Kidney (tissue), 14 donors: Measurements from ENCODE around the gene STK38. TPM values are rescaled to one million over a fixed set of nuclear protein-coding genes. Genes with fewer than 3 reads are reported as not detected.
"Not testable (repeated sequence)": the region's sequence is repeated elsewhere in the genome, so short reads cannot be mapped to it uniquely, and the experiment has no call there.

ENCODE experiments used
- DNase-seq, 5 donors: peaks; one replicate each; pipeline ENCODE4 v3.0.0-alpha.2; 2013 to 2020
- FAIRE-seq: peaks from 2 replicates; lab custom pipeline; 2012; peaks lifted over from hg19 to GRCh38; lab: Jason Lieb, UNC
- H3K27ac ChIP-seq, 2 donors: one replicate each; pipeline ENCODE4 v1.7.0; 2013; ENCODE audit warnings: low read depth in 2 of 2, low read length in 2 of 2, inconsistent platforms in 1 of 2
- H3K27me3 ChIP-seq: one replicate; pipeline ENCODE4 v1.7.1; 2013; ENCODE audit warnings: low read length, inconsistent platforms; ENCODE audit not compliant: control insufficient read depth, insufficient read depth
- H3K36me3 ChIP-seq, 3 donors: one replicate each; pipeline versions ENCODE4 v1.7.0 to v1.7.1; 2013; ENCODE audit warnings: low read length in 3 of 3, control low read depth in 1 of 3, inconsistent platforms in 1 of 3; ENCODE audit not compliant: insufficient read depth in 3 of 3, control insufficient read depth in 2 of 3
- H3K4me1 ChIP-seq, 3 donors: one replicate each; pipeline versions ENCODE4 v1.7.0 to v1.7.1; 2013; ENCODE audit warnings: low read length in 3 of 3, inconsistent platforms in 1 of 3, low read depth in 1 of 3; ENCODE audit not compliant: control insufficient read depth in 2 of 3, insufficient read depth in 2 of 3
- H3K4me3 ChIP-seq, 3 donors: one replicate each; pipeline versions ENCODE4 v1.7.0 to v1.8.1; 2013; ENCODE audit warnings: low read length in 3 of 3, control low read depth in 1 of 3, inconsistent platforms in 1 of 3
- H3K9ac ChIP-seq, 3 donors: one replicate each; pipeline versions ENCODE4 v1.7.0 to v1.7.1; 2013; ENCODE audit warnings: low read length in 3 of 3, control low read depth in 1 of 3, inconsistent platforms in 1 of 3
- H3K9me3 ChIP-seq, 3 donors: one replicate each; pipeline versions ENCODE4 v1.7.0 to v1.7.1; 2013; ENCODE audit warnings: low read length in 3 of 3, control low read depth in 1 of 3, inconsistent platforms in 1 of 3; ENCODE audit not compliant: control insufficient read depth in 2 of 3, insufficient read depth in 1 of 3
- intact Hi-C: fragments of 100-400 bp; cut with DNase I; formaldehyde crosslinking; loops from one replicate; pipeline ENCODE4 v1.11.1; 2022
- polyA plus RNA-seq: library from polyadenylated mRNA; stranded (reverse); fragments of 350-450 nt; fragmentation: Illumina TruSeq; extraction: RNeasy Lipid Tissue Mini Kit (QIAGEN cat#74804); gene quantifications from one replicate; pipeline ENCODE4 v1.2.3, GENCODE V29; 2014; ENCODE audit warnings: low read depth, low replicate concordance; ENCODE audit not compliant: insufficient read depth
- total RNA-seq: library from RNA; stranded (reverse); fragmentation: NEBNext Ultra II Directional; extraction: Animal tissue kit (Norgen Biotek cat#: 25700); gene quantifications from one replicate; pipeline ENCODE4 v1.2.1, GENCODE V29; 2021
- TF ChIP-seq, protein P1 (sequence below): IDR thresholded peaks from 3 replicates; pipeline ENCODE4 v1.5.1; 2012; ENCODE audit warnings: mild to moderate bottlenecking, moderate library complexity, borderline replicate concordance; ENCODE audit not compliant: insufficient read depth; ENCODE audit errors: extremely low read depth
- donor health status: control.
- donor health status: control.
- donor health status: control.
- donor health status: control.
- donor health status: control.
- donor health status: DM: yes; HTN: yes; CAD: no.
- donor health status: Normal renal cell carcinoma (clear cell type).

STK38 gene
- total and polyA plus RNA-seq, 2 donors from 2014 or later, result 21.3 to 30.4 TPM

DNA sequence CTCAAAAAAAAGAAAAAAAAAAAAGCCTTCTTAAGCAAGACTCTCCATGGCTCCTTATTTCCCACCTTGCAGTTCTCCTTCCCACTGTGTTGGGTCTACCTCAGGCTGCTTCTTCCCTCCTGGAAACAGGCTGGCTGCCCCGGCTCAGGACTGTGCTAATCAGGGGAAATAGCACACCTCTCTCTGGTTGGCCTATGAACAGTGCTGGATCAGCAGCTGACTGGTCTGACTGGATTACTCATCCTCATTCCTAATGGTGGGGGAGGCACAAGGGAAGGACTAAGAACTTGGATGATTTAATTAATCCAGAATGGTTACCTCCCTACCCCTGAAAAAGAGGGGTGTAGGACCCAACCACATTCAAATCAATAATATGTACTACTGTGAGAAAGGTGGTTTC is 43.0 kb upstream of the STK38 start:
- no peaks in the 10 kb centered on the region for H3K36me3 ChIP-seq
- TF ChIP-seq, protein P1, sequence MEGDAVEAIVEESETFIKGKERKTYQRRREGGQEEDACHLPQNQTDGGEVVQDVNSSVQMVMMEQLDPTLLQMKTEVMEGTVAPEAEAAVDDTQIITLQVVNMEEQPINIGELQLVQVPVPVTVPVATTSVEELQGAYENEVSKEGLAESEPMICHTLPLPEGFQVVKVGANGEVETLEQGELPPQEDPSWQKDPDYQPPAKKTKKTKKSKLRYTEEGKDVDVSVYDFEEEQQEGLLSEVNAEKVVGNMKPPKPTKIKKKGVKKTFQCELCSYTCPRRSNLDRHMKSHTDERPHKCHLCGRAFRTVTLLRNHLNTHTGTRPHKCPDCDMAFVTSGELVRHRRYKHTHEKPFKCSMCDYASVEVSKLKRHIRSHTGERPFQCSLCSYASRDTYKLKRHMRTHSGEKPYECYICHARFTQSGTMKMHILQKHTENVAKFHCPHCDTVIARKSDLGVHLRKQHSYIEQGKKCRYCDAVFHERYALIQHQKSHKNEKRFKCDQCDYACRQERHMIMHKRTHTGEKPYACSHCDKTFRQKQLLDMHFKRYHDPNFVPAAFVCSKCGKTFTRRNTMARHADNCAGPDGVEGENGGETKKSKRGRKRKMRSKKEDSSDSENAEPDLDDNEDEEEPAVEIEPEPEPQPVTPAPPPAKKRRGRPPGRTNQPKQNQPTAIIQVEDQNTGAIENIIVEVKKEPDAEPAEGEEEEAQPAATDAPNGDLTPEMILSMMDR, result no peak
- no peak overlapping the region for H3K9ac ChIP-seq
- H3K4me1 ChIP-seq, result peaks cover 0 to 3% (median 0%) of the 10 kb centered on the region in 3 donors
- H3K27ac ChIP-seq, result no peak overlapping the region
- no peaks in the 10 kb centered on the region for H3K9me3 ChIP-seq
- H3K27me3 ChIP-seq, result no peaks in the 10 kb centered on the region
- no peak overlapping the region for H3K4me3 ChIP-seq
- FAIRE-seq (no peak), DNase-seq (peak in 1 of 5 donors; percentile 25)
- intact Hi-C loops, result no loop called here

DNA sequence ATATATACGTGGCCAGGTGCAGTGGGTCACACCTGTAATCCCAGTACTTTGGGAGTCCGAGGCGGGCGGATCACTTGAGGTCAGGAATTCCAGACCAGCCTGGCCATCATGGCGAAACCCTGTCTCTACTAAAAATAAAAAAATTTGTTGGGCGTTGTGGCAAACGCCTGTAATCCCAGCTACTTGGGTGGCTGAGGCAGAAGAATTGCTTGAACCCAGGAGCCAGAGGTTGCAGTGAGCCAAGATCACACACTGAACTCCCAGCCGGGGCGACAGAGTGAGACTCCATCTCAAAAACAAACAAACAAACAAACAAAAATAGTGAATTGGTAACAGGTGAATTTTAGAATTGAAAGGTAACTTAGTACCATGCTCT is 41.7 kb upstream of the STK38 start:
- DNase-seq, H3K27me3 ChIP-seq, H3K9ac ChIP-seq, H3K27ac ChIP-seq, H3K36me3 ChIP-seq, H3K9me3 ChIP-seq, H3K4me3 ChIP-seq, intact Hi-C loops, FAIRE-seq, H3K4me1 ChIP-seq: not testable (repeated sequence)

- Histone ChIP-seq H3K27ac (no peak overlapping the region), H3K36me3 (no peaks in the 10 kb centered on the region), H3K9ac (no peak overlapping the region), H3K9me3 (no peaks in the 10 kb centered on the region), H3K4me3 (no peak overlapping the region), H3K27me3 (no peaks in the 10 kb centered on the region), H3K4me1 (no peaks in the 10 kb centered on the region)
- no peak for FAIRE-seq
- intact Hi-C loops, result no loop called here
- TF ChIP-seq, protein P1, result no peak
- DNase-seq, result no peak
Observed at GRCh38 chr6:36586606-36587005, 39.3 kb upstream of the STK38 start.

DNA sequence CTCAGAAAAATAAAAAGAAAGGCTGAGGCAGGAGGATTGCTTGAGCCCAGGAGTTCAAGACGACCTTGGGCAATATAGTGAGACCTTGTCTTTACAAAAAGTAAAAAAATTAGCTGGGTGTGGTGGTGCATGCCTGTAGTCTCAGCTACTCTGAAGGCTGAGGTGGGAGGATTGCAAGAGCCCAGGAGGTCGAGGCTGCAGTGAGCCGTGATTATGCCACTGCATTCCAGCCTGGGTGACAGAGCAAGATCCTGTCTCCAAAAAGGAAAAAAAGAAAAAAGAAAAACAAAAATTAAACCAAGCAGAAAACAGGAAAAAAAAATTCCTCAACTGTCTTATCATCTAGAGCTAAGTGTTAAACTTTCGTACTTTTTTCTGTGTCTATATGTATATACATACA is 34.4 kb upstream of the STK38 start:
- intact Hi-C loops, result no loop called here
- H3K27ac ChIP-seq, result no peak overlapping the region
- H3K36me3 ChIP-seq, result no peaks in the 10 kb centered on the region
- no peak overlapping the region for H3K9ac ChIP-seq
- DNase-seq (no peak), FAIRE-seq (no peak)
- no peaks in the 10 kb centered on the region for H3K27me3 ChIP-seq
- no peak overlapping the region for H3K4me3 ChIP-seq
- TF ChIP-seq, protein P1, result no peak
- H3K4me1 ChIP-seq, result no peaks in the 10 kb centered on the region
- no peaks in the 10 kb centered on the region for H3K9me3 ChIP-seq
